22Rv1 (cell line): Measurements from ENCODE around the gene IL25.
"Not testable (repeated sequence)": the region's sequence is repeated elsewhere in the genome, so short reads cannot be mapped to it uniquely, and the experiment has no call there.

Experiments
- CTCF ChIP-seq: fragments of 450-650 bp; IDR thresholded peaks from 2 replicates; pipeline ENCODE4 v1.5.1; 2017; ENCODE audit warnings: mild to moderate bottlenecking
- ZFX ChIP-seq: fragments of 450-650 bp; IDR thresholded peaks from 2 replicates; pipeline ENCODE4 v1.6.1; 2017; ENCODE audit warnings: antibody characterized with exemption, borderline replicate concordance

- TF ChIP-seq CTCF, ZFX: not testable (repeated sequence)
Measured at GRCh38 chr14:23389871-23390270, 17.3 kb downstream of the IL25 start.
